ENCODE measurements around the gene NTSR2. TPM values are rescaled to one million over a fixed set of nuclear protein-coding genes. Genes with fewer than 3 reads are reported as not detected.

NTSR2 gene
- total RNA-seq, 1 experiment from 2014 or later = not detected

DNA sequence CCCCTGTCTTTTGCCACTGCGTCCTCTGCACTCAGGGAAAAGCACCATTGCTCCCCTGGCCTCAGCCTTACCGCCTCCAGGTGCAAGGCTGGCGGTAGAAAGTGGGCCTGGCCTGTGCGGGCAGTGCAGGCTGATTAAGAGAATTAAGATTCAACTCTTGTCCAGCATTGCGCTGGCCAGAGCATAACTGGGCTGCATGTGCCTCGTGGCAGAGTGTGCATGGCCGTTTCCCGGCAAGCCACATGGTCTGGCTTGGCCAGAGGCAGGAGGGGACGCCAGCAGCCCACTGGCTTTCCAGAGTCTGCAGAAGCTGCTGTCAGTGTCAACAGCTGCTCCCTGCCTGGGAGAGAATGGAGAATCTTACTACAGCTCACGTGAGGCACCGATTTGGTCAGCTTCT, 12.3 kb downstream of the NTSR2 start:
- H3K4me2 ChIP-seq (ENCODE audit: low read length) = 0 out of 2 replicates have a peak overlapping the region, but pooled peaks have one; percentile 7

DNA sequence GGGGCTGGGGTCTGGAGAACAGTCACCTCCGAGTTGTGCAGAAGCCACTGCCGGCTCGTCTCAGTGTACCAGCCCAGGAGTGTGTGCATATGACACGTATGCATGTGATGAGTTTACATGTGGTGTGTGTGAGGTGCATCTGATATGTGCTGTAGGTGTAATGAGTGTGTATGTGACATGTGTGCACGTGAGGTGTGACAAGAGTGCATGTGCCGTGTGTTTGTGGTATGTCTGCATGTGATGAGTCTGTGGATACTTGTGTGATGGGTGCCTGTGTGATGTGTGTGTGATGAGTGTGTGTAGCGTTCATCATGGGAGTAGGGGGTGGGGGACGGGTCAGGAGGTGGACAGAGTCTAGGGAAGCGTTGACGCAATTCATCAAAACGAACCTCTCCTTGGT, 12.8 kb downstream of the NTSR2 start:
- POLR2A ChIA-PET (ENCODE audit: unreplicated experiment) = no interaction called here
- ATAC-seq = no peak
- Histone ChIP-seq H3F3A (ENCODE audit: low read length, unreplicated experiment) (no peaks in the 10 kb centered on the region), H3K27ac (ENCODE audit: low read length) (no peak overlapping the region), H2AFZ (ENCODE audit: low read length) (no peak overlapping the region), H3K36me3 (ENCODE audit: low read depth, low read length) (no peaks in the 10 kb centered on the region), H4K20me1 (ENCODE audit: low read length) (no peaks in the 10 kb centered on the region), H3K9me3 (ENCODE audit: low read length) (no peaks in the 10 kb centered on the region), H3K4me2 (ENCODE audit: low read length) (peak overlapping the region; percentile 74), H3K27me3 (ENCODE audit: low read length) (no peaks in the 10 kb centered on the region), H3K79me2 (ENCODE audit: low read length) (no peaks in the 10 kb centered on the region), H3K9ac (ENCODE audit: low read length) (peak overlapping the region; percentile 39), H3K4me1 (ENCODE audit: insufficient read depth, low read length) (peaks cover 31% of the 10 kb centered on the region), H3K4me3 (ENCODE audit: low read length) (peak overlapping the region; percentile 50; the same call in 1 of the 2 replicates), H3K9me2 (replicated peaks; ENCODE audit: low read length) (no peaks in the 10 kb centered on the region)
- intact Hi-C loops (cut with micrococcal nuclease) = no loop called here
- BruUV-seq (replicated peaks) = no TSS peak
- no peak for DNase-seq
- TF ChIP-seq, protein P1, sequence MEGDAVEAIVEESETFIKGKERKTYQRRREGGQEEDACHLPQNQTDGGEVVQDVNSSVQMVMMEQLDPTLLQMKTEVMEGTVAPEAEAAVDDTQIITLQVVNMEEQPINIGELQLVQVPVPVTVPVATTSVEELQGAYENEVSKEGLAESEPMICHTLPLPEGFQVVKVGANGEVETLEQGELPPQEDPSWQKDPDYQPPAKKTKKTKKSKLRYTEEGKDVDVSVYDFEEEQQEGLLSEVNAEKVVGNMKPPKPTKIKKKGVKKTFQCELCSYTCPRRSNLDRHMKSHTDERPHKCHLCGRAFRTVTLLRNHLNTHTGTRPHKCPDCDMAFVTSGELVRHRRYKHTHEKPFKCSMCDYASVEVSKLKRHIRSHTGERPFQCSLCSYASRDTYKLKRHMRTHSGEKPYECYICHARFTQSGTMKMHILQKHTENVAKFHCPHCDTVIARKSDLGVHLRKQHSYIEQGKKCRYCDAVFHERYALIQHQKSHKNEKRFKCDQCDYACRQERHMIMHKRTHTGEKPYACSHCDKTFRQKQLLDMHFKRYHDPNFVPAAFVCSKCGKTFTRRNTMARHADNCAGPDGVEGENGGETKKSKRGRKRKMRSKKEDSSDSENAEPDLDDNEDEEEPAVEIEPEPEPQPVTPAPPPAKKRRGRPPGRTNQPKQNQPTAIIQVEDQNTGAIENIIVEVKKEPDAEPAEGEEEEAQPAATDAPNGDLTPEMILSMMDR (conservative IDR thresholded peaks at IDR 0.05; ENCODE audit: low read depth, low read length) = no peak
- TF ChIP-seq EZH2 (IDR thresholded peaks at IDR 0.05; ENCODE audit: low read length, unreplicated experiment) (no peak), EZH2phosphoT487 (IDR thresholded peaks at IDR 0.05; ENCODE audit: borderline replicate concordance, low read length) (no peak)
- CTCF ChIA-PET = no interaction called here

More for the DNA sequence above, 12.3 kb downstream of the NTSR2 start:
- no peak overlapping the region for H2AFZ ChIP-seq (ENCODE audit: low read length)
- ATAC-seq (no peak), DNase-seq (no peak)
- no peak overlapping the region for H3K27ac ChIP-seq (ENCODE audit: low read length)
- ChIA-PET POLR2A (ENCODE audit: unreplicated experiment) (no interaction called here), CTCF (no interaction called here)
- H3K9ac ChIP-seq (ENCODE audit: low read length) = no peak overlapping the region
- no peaks in the 10 kb centered on the region for H3K9me2 ChIP-seq (replicated peaks; ENCODE audit: low read length)
- H4K20me1 ChIP-seq (ENCODE audit: low read length) = no peaks in the 10 kb centered on the region
- TF ChIP-seq EZH2phosphoT487 (IDR thresholded peaks at IDR 0.05; ENCODE audit: borderline replicate concordance, low read length) = no peak
- TF ChIP-seq, protein P1 (conservative IDR thresholded peaks at IDR 0.05; ENCODE audit: low read depth, low read length) = no peak
- no peak for TF ChIP-seq EZH2 (IDR thresholded peaks at IDR 0.05; ENCODE audit: low read length, unreplicated experiment)
- BruUV-seq (replicated peaks) = no TSS peak
- H3K9me3 ChIP-seq (ENCODE audit: low read length) = no peaks in the 10 kb centered on the region
- H3K36me3 ChIP-seq (ENCODE audit: low read depth, low read length) = no peaks in the 10 kb centered on the region
- intact Hi-C loops (cut with micrococcal nuclease) = no loop called here
- H3K4me3 ChIP-seq (ENCODE audit: low read length) = no peak overlapping the region
- no peaks in the 10 kb centered on the region for H3K79me2 ChIP-seq (ENCODE audit: low read length)
- peaks cover 31% of the 10 kb centered on the region for H3K4me1 ChIP-seq (ENCODE audit: insufficient read depth, low read length)
- no peaks in the 10 kb centered on the region for H3K27me3 ChIP-seq (ENCODE audit: low read length)
- no peaks in the 10 kb centered on the region for H3F3A ChIP-seq (ENCODE audit: low read length, unreplicated experiment)

DNA sequence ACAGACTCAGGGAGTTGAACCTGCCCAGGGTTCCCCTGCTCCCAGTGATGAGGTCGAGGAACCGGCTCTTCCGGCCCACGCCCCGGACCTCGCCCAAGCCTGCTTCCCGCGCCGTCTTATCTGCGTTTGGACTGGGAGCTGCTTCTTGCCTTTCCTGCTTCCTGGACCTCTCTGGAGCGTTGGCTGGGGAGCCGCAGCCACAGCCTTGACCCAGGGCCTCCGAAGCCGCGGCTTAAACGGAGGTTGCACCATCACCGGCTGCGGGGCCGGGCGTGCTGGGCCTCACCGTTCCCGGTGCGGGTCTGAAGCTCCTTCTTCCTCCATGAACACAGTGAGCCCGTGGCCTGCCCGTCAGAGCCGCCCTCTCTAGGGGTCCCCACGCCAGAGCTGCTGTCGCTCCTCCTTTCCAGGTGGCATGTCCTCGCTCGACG, 13.3 kb downstream of the NTSR2 start:
- Histone ChIP-seq H4K20me1 (ENCODE audit: low read length) (no peaks in the 10 kb centered on the region), H3K9me3 (ENCODE audit: low read length) (no peaks in the 10 kb centered on the region), H3K27me3 (ENCODE audit: low read length) (no peaks in the 10 kb centered on the region), H3K4me2 (ENCODE audit: low read length) (peak overlapping the region; percentile 74), H2AFZ (ENCODE audit: low read length) (peak overlapping the region; percentile 51; the same call in 1 of the 2 replicates), H3K4me3 (ENCODE audit: low read length) (peak overlapping the region; percentile 50), H3K9ac (ENCODE audit: low read length) (peak overlapping the region; percentile 39), H3K27ac (ENCODE audit: low read length) (no peak overlapping the region), H3K36me3 (ENCODE audit: low read depth, low read length) (no peaks in the 10 kb centered on the region), H3F3A (ENCODE audit: low read length, unreplicated experiment) (no peaks in the 10 kb centered on the region), H3K79me2 (ENCODE audit: low read length) (no peaks in the 10 kb centered on the region), H3K4me1 (ENCODE audit: insufficient read depth, low read length) (peaks cover 31% of the 10 kb centered on the region), H3K9me2 (replicated peaks; ENCODE audit: low read length) (no peaks in the 10 kb centered on the region)
- DNase-seq (peak; percentile 67), ATAC-seq (peak; percentile 28)
- BruUV-seq (replicated peaks) = no TSS peak
- intact Hi-C loops (cut with micrococcal nuclease) = no loop called here
- TF ChIP-seq, protein P1 (conservative IDR thresholded peaks at IDR 0.05; ENCODE audit: low read depth, low read length) = no peak
- TF ChIP-seq EZH2 (IDR thresholded peaks at IDR 0.05; ENCODE audit: low read length, unreplicated experiment) = no peak
- no peak for TF ChIP-seq EZH2phosphoT487 (IDR thresholded peaks at IDR 0.05; ENCODE audit: borderline replicate concordance, low read length)
- ChIA-PET CTCF (no interaction called here), POLR2A (ENCODE audit: unreplicated experiment) (no interaction called here)

Data from PC-3 (cell line).